Measurements from ENCODE around the gene UGT8. TPM values are rescaled to one million over a fixed set of nuclear protein-coding genes. Genes with fewer than 3 reads are reported as not detected.

The UGT8 gene
- total and polyA plus RNA-seq, 2 of the 8 experiments (the other 6 are each of a cell fraction or from before 2014, with no cell fraction given), result 16.9 to 26.9 TPM

DNA sequence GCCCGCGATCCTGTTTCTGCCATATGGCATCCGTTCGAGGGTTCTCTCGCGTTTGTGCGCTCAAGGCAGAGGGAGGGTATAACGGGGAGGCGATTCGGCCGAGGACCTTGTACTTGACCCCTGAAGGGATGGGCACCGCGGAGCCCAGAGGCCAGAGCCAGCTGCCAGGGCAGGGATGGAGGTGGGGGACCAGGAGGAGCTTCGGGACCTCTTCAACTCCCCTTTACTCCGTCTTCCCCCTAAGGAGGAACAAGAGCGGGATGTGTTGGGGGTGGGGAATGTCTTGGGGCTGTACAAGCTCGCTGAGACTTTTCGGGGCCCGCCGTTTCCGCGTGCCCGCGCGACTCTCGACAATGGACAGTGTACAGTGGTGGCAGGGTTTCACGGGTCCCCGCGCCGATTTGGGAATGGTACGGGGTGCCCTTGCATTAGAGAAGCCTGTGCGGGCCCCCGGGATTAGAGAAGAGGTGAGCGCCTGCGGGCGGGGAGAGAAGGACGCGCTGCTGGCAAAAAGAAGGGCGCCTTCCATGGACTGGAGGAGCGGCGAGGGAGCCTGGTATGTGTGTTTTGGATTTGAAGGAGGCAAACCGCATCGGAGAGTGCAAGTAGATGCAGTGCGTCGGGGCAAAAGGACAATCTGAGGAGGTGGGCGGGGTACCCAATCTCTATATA is 760 bp downstream of the UGT8 start (continued):
- peak; percentile 81 for TF ChIP-seq TEAD4 (IDR thresholded peaks at IDR 0.05; ENCODE audit: low read depth, low read length)
- TF ChIP-seq NRF1 (IDR thresholded peaks at IDR 0.05; ENCODE audit: low read depth, low read length), result no peak
- no peak for TF ChIP-seq JUN (IDR thresholded peaks at IDR 0.05; ENCODE audit: low read depth, low read length)
- TF ChIP-seq RFX5 (IDR thresholded peaks at IDR 0.05; ENCODE audit: borderline replicate concordance, low read depth, low read length), result no peak
- TF ChIP-seq SIX5 (IDR thresholded peaks at IDR 0.05; ENCODE audit: low read depth, low read length), result no peak

Measured in H1 (cell line).